Endothelial cell of hepatic sinusoid (primary cell): Measurements from ENCODE around the gene KCNQ1.
"Not testable (repeated sequence)": the region's sequence is repeated elsewhere in the genome, so short reads cannot be mapped to it uniquely, and the experiment has no call there.

Experiments
- in situ Hi-C: cut with HindIII; loops from 2 replicates; pipeline ENCODE4 v1.10.0; 2017; ENCODE audit warnings: low sequenced_read_pairs

The KCNQ1 gene

GRCh38 chr11:2631161-2631560, 186.4 kb downstream of the KCNQ1 start:
- in situ Hi-C loops: no loop called here

DNA sequence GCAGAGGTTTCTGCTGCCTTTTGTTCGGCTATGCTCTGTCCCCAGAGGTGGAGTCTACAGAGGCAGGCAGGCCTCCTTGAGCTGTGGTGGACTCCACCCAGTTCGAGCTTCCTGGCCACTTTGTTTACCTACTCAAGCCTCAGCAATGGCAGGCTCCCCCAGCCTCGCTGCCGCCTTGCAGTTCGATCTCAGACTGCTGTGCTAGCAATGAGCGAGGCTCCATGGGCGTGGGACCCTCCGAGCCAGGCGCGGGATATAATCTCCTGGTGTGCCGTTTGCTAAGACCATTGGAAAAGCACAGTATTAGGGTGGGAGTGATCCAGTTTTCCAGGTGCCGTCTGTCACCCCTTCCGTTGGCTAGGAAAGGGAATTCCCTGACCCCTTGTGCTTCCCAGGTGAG, 195.0 kb downstream of the KCNQ1 start:
- in situ Hi-C loops: not testable (repeated sequence)

DNA sequence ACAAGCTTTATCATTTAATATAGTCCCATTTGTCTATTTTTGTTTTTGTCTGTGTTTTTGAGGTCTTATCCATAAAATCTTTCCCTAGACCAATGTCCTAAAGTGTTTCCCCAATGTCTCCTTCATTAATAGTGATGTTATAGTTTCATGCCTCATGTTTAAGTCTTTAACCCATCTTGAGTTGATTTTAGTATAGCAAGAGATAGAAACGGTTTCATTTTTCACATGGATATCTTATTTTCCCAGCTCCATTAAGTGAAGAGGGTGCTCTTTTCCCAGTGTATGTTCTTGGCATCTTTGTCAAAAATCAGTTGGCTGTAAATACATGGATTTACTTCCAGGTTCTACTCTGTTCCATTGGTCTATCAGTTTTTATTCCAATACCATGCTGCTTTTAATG, 196.8 kb downstream of the KCNQ1 start:
- in situ Hi-C loops: no loop called here

DNA sequence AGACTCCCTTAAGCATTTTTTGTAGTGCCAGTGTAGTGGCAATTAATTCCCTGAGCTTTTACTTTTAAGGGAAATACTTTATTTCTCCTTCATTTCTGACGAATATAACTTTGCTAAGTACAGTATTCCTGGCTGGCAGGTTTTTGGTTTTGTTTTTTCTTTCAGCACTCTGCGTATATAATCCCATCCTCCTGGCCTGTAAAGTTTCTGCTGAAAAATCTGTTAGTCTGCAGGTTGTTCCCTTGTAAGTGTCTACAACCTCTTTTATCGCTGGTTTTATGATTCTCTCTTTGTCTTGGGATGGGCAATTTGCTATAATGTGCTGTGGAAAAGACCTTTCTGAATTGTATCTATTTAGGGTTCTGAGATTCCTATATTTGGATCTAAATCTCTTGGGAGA, 198.9 kb downstream of the KCNQ1 start:
- in situ Hi-C loops: no loop called here

- in situ Hi-C loops: no loop called here
Observed at GRCh38 chr11:2644844-2645778, 200.3 kb downstream of the KCNQ1 start.

DNA sequence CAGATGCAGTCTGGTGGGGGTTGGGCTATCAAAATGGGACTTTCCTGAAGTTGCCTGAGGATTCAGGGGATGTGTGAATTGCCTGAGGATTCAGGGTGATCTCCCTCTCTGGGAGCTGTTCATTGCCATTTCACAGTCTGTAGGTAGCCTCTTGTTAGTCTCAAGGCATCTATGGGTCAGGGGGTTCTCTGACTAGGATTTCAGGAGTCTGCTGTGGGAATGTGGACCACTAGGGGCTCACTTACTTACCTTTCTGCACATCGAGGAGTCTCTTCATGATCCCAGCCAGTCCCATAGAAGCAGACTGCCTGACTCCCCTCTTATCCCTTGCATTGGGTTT, 200.9 kb downstream of the KCNQ1 start:
- in situ Hi-C loops: no loop called here

DNA sequence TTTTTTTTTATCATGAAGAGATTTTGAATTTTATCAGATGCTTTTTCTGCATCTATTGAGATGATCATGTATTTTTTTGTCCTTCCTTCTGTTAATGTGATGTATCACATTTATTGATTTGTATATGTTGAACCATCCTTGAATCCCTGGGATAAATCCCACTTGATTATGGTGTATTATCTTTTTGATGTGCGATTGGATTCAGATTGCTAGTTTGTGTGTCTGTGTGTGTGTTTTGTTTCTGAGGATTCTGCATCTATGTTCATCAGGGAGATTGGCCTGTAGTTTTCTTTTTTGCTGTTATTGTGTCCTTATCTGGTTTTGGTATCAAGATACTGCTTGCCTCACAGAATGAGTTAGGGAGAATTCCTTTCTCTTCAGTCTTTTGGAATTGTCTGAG, 202.4 kb downstream of the KCNQ1 start:
- in situ Hi-C loops: no loop called here

GRCh38 chr11:2647953-2648352, 203.1 kb downstream of the KCNQ1 start:
- in situ Hi-C loops: no loop called here

GRCh38 chr11:2649400-2649799, 204.6 kb downstream of the KCNQ1 start:
- in situ Hi-C loops: no loop called here

- in situ Hi-C loops: loop anchor here (5.0 to 10.0 kb wide), 3 partner anchors 45 to 93 kb away; no protein-coding TSS in a partner anchor
Observed at GRCh38 chr11:2649848-2650247, 205.0 kb downstream of the KCNQ1 start.

GRCh38 chr11:2650343-2650867, 205.6 kb downstream of the KCNQ1 start:
- in situ Hi-C loops: loop anchor here (5.0 to 10.0 kb wide), 3 partner anchors 46 to 93 kb away; no protein-coding TSS in a partner anchor

GRCh38 chr11:2651054-2651617, 206.3 kb downstream of the KCNQ1 start:
- in situ Hi-C loops: loop anchor here (5.0 to 10.0 kb wide), 3 partner anchors 46 to 94 kb away; no protein-coding TSS in a partner anchor

DNA sequence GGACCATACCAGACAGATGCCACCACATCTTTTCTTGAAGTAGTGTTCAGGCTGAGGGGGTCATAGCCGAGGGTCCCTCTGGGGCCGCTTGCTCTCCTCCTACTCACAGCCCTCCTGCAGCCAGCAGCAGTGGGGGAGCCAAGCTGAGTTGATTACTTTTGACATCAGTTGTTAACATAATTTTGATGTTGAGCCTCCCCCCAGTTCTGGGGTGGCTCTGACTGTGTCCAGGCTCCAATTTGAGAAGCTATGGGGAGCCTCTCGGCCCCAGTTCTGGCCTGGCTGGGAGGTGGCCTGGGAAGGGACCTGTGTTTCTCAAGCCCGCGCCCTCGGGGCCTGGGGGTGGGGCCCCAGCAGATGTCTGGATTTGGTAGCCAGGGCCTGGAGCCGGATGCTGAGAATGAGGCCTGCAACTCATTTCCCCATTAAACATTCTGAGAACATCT, 207.0 kb downstream of the KCNQ1 start:
- in situ Hi-C loops: loop anchor here (5.0 to 10.0 kb wide), 3 partner anchors 47 to 95 kb away; no protein-coding TSS in a partner anchor

- in situ Hi-C loops: loop anchor here (5.0 to 10.0 kb wide), 3 partner anchors 48 to 95 kb away; no protein-coding TSS in a partner anchor
Observed at GRCh38 chr11:2652333-2653197, 207.8 kb downstream of the KCNQ1 start.

DNA sequence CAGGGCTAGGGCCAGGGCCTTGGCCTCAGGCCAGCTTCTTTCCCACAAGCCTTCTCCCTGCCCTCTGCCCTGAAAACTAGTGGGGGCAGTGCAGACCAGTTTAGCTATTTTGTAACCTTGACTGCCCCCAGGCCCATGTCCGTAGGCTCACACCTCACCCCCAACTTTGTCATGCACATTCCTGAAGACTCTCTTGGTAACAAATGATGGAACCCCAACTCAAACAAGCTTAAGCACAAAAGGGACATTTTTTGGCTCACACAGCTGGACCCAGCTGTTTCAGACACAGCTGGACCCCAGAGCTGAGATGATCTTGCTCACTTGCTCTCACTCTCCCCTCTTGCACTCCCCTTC, 208.4 kb downstream of the KCNQ1 start:
- in situ Hi-C loops: loop anchor here (5.0 to 10.0 kb wide), 3 partner anchors 48 to 96 kb away; no protein-coding TSS in a partner anchor

- in situ Hi-C loops: loop anchor here (5.0 to 10.0 kb wide), 3 partner anchors 49 to 97 kb away; no protein-coding TSS in a partner anchor
Observed at GRCh38 chr11:2653930-2654739, 209.3 kb downstream of the KCNQ1 start.

DNA sequence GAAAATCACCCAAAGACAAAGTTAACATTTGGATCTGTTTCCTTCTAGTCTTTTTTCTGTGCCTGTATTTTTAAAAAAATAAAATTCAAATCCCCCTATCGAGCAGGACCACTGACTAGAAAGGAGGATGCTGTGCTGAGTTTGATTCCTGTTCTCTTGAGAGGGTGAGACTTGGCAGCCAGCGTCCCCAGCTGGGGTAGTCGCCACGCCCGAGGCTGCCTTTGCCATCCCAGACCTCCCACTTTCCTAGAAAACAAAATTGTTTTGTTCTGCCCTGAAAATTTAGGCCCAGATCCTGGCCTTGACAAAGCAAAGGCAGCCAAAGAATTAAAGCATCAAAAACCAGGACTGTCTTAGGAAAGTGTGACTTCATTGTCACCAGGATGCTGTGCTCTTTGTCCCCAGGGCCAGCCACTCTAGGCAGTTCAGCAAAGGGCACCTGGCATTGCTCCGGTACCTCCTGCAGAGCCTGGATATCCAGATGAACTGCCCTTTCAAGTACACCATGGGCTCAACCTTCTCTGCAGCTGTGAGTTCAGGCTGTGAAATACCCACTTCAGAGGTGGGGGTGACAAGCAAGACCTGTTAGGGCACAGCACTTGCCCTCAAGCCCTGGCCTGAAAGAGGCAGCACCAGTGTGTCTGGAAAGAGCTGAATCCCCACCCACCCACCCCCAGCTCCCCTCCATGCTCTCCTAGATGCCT, 210.4 kb downstream of the KCNQ1 start:
- in situ Hi-C loops: loop anchor here (10.0 kb wide), 1 partner anchor 50 kb away; no protein-coding TSS in a partner anchor

DNA sequence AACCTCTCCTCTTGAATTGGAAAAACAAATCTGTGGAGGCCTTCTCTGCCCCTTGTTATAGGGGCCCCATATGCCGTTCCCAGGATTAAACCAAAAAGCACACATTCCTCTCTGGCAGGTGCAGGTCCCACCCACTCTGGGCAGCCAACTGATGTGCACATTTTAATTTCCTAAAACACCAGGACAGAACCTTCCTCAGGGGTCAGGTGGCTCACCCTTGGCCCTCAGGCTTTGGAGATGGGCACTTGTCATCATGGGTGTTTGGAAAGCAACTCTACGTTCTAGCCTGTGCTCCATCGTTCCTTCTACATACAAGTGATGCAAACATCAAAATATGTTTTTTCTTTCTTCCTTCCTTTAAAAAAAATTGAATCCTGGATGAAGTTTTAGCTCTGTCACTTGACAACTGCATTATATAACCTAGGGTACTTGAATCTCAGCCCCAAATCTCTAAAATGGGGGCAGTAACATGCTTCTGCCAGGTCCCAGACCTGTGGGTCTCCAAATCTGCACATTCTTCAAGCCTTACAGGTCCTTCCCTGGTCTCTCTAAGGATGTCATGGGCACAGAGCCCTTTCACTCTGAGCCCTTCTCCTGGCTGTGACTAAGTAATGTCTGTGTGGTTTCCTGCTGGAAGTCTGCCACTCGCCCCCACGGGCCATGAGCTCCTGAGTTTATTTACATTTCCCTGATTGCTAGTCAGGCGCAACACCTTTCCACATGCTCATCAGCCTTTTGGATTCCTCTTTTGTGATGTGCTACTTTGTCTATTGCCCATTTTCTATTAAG, 211.2 kb downstream of the KCNQ1 start:
- in situ Hi-C loops: loop anchor here (10.0 kb wide), 1 partner anchor 51 kb away; no protein-coding TSS in a partner anchor
